IMR-90 (cell line): ENCODE data around the gene HOXA7. TPM values are rescaled to one million over a fixed set of nuclear protein-coding genes. Genes with fewer than 3 reads are reported as not detected.

Source experiments
- ATAC-seq: fragments of 200-7000 bp; cut with Tn5 transposase; 2 replicates; pipeline ENCODE4 v1.9.1; 2020; ENCODE audit warnings: low read depth, mild to moderate bottlenecking, moderate library complexity
- BruUV-seq: library from RNA; stranded (reverse); fragments of 400-500 nt; replicated peaks from 2 replicates; lab custom pipeline; 2021; lab: Mats Ljungman, UMichigan
- CTCF ChIA-PET: fragments of 300-600 bp; formaldehyde crosslinking; extraction: SDS; loops from one replicate; lab custom pipeline; 2021; ENCODE audit warnings: antibody characterized with exemption; lab: Yijun Ruan, JAX
- POLR2A ChIA-PET: fragments of 300-600 bp; sonication (Branson Sonifier 250); formaldehyde crosslinking; loops from one replicate; lab custom pipeline; 2022; ENCODE audit warnings: antibody characterized with exemption; ENCODE audit not compliant: unreplicated experiment; lab: Charles Lee
- DNase-seq: peaks from one replicate; pipeline ENCODE4 v3.0.0; 2013
- H2AFZ ChIP-seq: replicated peaks from 2 replicates; pipeline ENCODE3; 2013; ENCODE audit warnings: low read length, mild to moderate bottlenecking; ENCODE audit not compliant: poor library complexity
- H2AK5ac ChIP-seq: 2 replicates; pipeline ENCODE4 v1.6.1; 2013; ENCODE audit warnings: low read depth, low read length, inconsistent platforms
- H2AK9ac ChIP-seq: replicated peaks from 2 replicates; pipeline ENCODE3; 2013; ENCODE audit warnings: mild to moderate bottlenecking, low read depth, low read length, moderate library complexity; ENCODE audit not compliant: poor library complexity
- H2BK120ac ChIP-seq: 2 replicates; pipeline ENCODE4 v1.6.1; 2013; ENCODE audit warnings: low read depth, low read length, inconsistent platforms
- H2BK15ac ChIP-seq: 3 replicates; pipeline ENCODE4 v1.6.1; 2013; ENCODE audit warnings: low read depth, low read length, inconsistent platforms
- H2BK20ac ChIP-seq: 2 replicates; pipeline ENCODE4 v1.6.1; 2013; ENCODE audit warnings: low read depth, mild to moderate bottlenecking, inconsistent platforms, low read length, moderate library complexity
- H2BK5ac ChIP-seq: 2 replicates; pipeline ENCODE4 v1.6.1; 2013; ENCODE audit warnings: mild to moderate bottlenecking, low read depth, low read length, inconsistent platforms; ENCODE audit not compliant: poor library complexity, severe bottlenecking
- H3K14ac ChIP-seq: replicated peaks from 2 replicates; pipeline ENCODE4 v1.6.1; 2013; ENCODE audit warnings: low read depth, low read length, inconsistent platforms
- H3K18ac ChIP-seq: 2 replicates; pipeline ENCODE4 v1.6.1; 2013; ENCODE audit warnings: low read depth, low read length, control low read depth
- H3K23ac ChIP-seq: 2 replicates; pipeline ENCODE4 v1.6.1; 2013; ENCODE audit warnings: low read depth, low read length, inconsistent platforms
- H3K27ac ChIP-seq: 2 replicates; pipeline ENCODE4 v1.5.1; 2013; ENCODE audit warnings: mild to moderate bottlenecking, control low read depth, low read length; ENCODE audit not compliant: insufficient read depth
- H3K27me3 ChIP-seq: 2 replicates; pipeline ENCODE4 v1.6.1; 2013; ENCODE audit warnings: low read length; ENCODE audit not compliant: control insufficient read depth, insufficient read depth
- H3K36me3 ChIP-seq: 2 replicates; pipeline ENCODE4 v1.6.1; 2013; ENCODE audit warnings: low read length, mixed read lengths; ENCODE audit not compliant: control insufficient read depth, insufficient read depth
- H3K4ac ChIP-seq: 2 replicates; pipeline ENCODE4 v1.6.1; 2013; ENCODE audit warnings: low read depth, low read length, inconsistent platforms
- H3K4me1 ChIP-seq: 2 replicates; pipeline ENCODE4 v1.6.1; 2013; ENCODE audit warnings: low read length, mixed read lengths; ENCODE audit not compliant: control insufficient read depth, insufficient read depth
- H3K4me2 ChIP-seq: 2 replicates; pipeline ENCODE4 v1.6.1; 2013; ENCODE audit warnings: low read depth, mild to moderate bottlenecking, control low read depth, low read length, moderate library complexity
- H3K4me3 ChIP-seq: 2 replicates; pipeline ENCODE4 v1.5.1; 2013; ENCODE audit warnings: low read depth, mild to moderate bottlenecking, control low read depth, low read length, moderate library complexity; ENCODE audit not compliant: insufficient read depth
- H3K56ac ChIP-seq: 2 replicates; pipeline ENCODE4 v1.6.1; 2013; ENCODE audit warnings: low read length, inconsistent platforms; ENCODE audit not compliant: insufficient read depth; ENCODE audit errors: extremely low read depth
- H3K79me1 ChIP-seq, 2 experiments: 2 replicates each; pipeline ENCODE4 v1.6.1; 2013; ENCODE audit warnings: low read length in 2 of 2, inconsistent platforms in 1 of 2, low read depth in 1 of 2
- H3K9ac ChIP-seq: 2 replicates; pipeline ENCODE4 v1.6.1; 2013; ENCODE audit warnings: low read depth, low read length, control low read depth
- H3K9me1 ChIP-seq: 2 replicates; pipeline ENCODE4 v1.6.1; 2013; ENCODE audit warnings: low read length, inconsistent platforms; ENCODE audit not compliant: insufficient read depth
- H3K9me3 ChIP-seq: 2 replicates; pipeline ENCODE4 v1.6.1; 2013; ENCODE audit warnings: low read length; ENCODE audit not compliant: control insufficient read depth, insufficient read depth
- H4K20me1 ChIP-seq: 2 replicates; pipeline ENCODE4 v1.6.1; 2013; ENCODE audit warnings: low read length, inconsistent platforms; ENCODE audit not compliant: insufficient read depth
- H4K5ac ChIP-seq: 2 replicates; pipeline ENCODE4 v1.6.1; 2013; ENCODE audit warnings: mild to moderate bottlenecking, low read depth, low read length, control low read depth
- H4K8ac ChIP-seq, 2 experiments: 2 replicates each; pipeline ENCODE4 v1.6.1; 2013; ENCODE audit warnings: low read depth in 2 of 2, low read length in 2 of 2, control low read depth in 1 of 2, inconsistent platforms in 1 of 2
- H4K91ac ChIP-seq: 2 replicates; pipeline ENCODE4 v1.6.1; 2013; ENCODE audit warnings: low read depth, low read length, inconsistent platforms; ENCODE audit not compliant: insufficient read depth
- CEBPB ChIP-seq: IDR thresholded peaks from 2 replicates; pipeline ENCODE4 v1.6.1; 2012; ENCODE audit warnings: low read depth, low read length, improper control_type of control experiment
- CHD1 ChIP-seq: IDR thresholded peaks from 2 replicates; pipeline ENCODE4 v1.6.1; 2012; ENCODE audit warnings: low read depth, low read length, improper control_type of control experiment
- FOS ChIP-seq: fragments of 150-350 bp; IDR thresholded peaks from 2 replicates; pipeline ENCODE4 v1.6.1; 2016; ENCODE audit warnings: low read depth, low read length
- MAFK ChIP-seq: IDR thresholded peaks from 2 replicates; pipeline ENCODE4 v1.6.1; 2012; ENCODE audit warnings: low read depth, low read length, improper control_type of control experiment
- NFE2L2 ChIP-seq: fragments of 150-350 bp; IDR thresholded peaks from 2 replicates; pipeline ENCODE4 v1.6.1; 2016; ENCODE audit warnings: low read depth, mild to moderate bottlenecking, low read length
- POLR2A ChIP-seq: IDR thresholded peaks from 2 replicates; pipeline ENCODE4 v1.6.1; 2012; ENCODE audit warnings: mild to moderate bottlenecking, low read depth, low read length
- RAD21 ChIP-seq: IDR thresholded peaks from 2 replicates; pipeline ENCODE4 v1.6.1; 2012; ENCODE audit warnings: low read length, improper control_type of control experiment
- WGBS, 2 experiments: methylation state at CpG; one replicate each; pipeline versions ENCODE4 v1.1.5 to v1.1.7; 2013; ENCODE audit warnings: missing lambda C conversion rate in 2 of 2; ENCODE audit not compliant: insufficient read length in 1 of 2; ENCODE audit errors: extremely low coverage in 2 of 2; 5-methylcytosine and 5-hydroxymethylcytosine counted together
- dilution Hi-C: fragments of 300-500 bp; cut with HindIII; formaldehyde crosslinking; loops from one replicate; pipeline ENCODE4 v1.14.3; 2018; ENCODE audit warnings: low sequenced_read_pairs; ENCODE audit not compliant: unreplicated experiment
- in situ Hi-C: fragments of 300-500 bp; cut with MboI; formaldehyde crosslinking; loops from 3 replicates; pipeline ENCODE4 v1.14.3; 2019; ENCODE audit warnings: low sequenced_read_pairs, inconsistent platforms, mixed read lengths
- intact Hi-C: fragments of 100-400 bp; cut with micrococcal nuclease; formaldehyde crosslinking; loops from 2 replicates; pipeline ENCODE4 v1.10.0; 2022
- polyA plus RNA-seq, 3 experiments: library from polyadenylated mRNA; depleted of rRNA; stranded (reverse); fragments of >200 nt; gene quantifications; 2 replicates each; pipeline ENCODE4 v1.2.3, GENCODE V29; 2012; ENCODE audit warnings: low replicate concordance in 1 of 3
- total RNA-seq: library from RNA; depleted of rRNA; stranded (reverse); fragments of >200 nt; gene quantifications from 2 replicates; pipeline ENCODE4 v1.2.3, GENCODE V29; 2012
- TF ChIP-seq, protein P1 (sequence below): fragments of 150-350 bp; IDR thresholded peaks from 2 replicates; pipeline ENCODE4 v1.6.1; 2016; ENCODE audit warnings: low read depth, mild to moderate bottlenecking, low read length, moderate library complexity, borderline replicate concordance

The HOXA7 gene
- total and polyA plus RNA-seq, 2 of the 4 experiments (the other 2 are of a cell fraction) = 0.18 to 1.7 TPM

DNA sequence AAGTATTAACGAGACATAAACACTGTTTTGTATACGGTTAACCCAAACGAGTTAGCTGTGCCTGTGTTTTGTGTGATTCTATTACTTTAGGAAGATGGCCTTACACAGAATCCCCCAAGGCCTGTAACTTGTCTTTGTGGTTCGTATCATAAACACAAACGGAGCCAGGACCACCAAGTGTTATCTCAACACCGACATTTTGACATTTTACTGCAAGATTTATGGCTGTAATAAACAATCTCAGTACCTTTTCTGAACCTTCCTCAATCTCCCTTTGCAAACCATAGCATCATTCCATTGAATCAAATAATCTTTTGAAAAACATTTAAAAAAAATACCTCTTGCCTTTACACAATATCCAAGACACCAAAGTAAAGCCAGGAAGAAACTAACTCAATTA, 23.5 kb downstream of the HOXA7 start:
- Histone ChIP-seq H3K4me3 (no peak overlapping the region), H4K8ac (0 out of 4 replicates have a peak overlapping the region, but pooled peaks have one; percentile 7 to 21), H2AFZ (no peak overlapping the region), H3K27ac (no peak overlapping the region), H3K9me3 (no peaks in the 10 kb centered on the region), H3K4me1 (peaks cover 31% of the 10 kb centered on the region), H3K56ac (no peak overlapping the region), H3K14ac (peak overlapping the region; percentile 57; the same call in 1 of the 2 replicates), H2BK120ac (no peak overlapping the region), H2AK5ac (no peak overlapping the region), H2AK9ac (no peak overlapping the region), H2BK5ac (no peak overlapping the region), H4K5ac (no peak overlapping the region), H3K23ac (peak overlapping the region; percentile 85; the same call in 1 of the 2 replicates), H2BK20ac (no peak overlapping the region), H3K4me2 (no peak overlapping the region; the same call in 1 of the 2 replicates), H3K9ac (no peak overlapping the region), H4K91ac (no peak overlapping the region; the same call in 1 of the 2 replicates), H2BK15ac (0 out of 3 replicates have a peak overlapping the region, but pooled peaks have one; percentile 31), H4K20me1 (no peaks in the 10 kb centered on the region), H3K36me3 (peaks cover 3% of the 10 kb centered on the region; the same call in 1 of the 2 replicates), H3K4ac (peak overlapping the region; percentile 70; the same call in 1 of the 2 replicates), H3K27me3 (no peaks in the 10 kb centered on the region), H3K9me1 (peaks cover 11% of the 10 kb centered on the region), H3K18ac (peak overlapping the region; percentile 31; the same call in 1 of the 2 replicates), H3K79me1 (peaks cover 24 to 45% of the 10 kb centered on the region in 2 experiments)
- intact Hi-C loops (loop anchor here (5.0 kb wide), 1 partner anchor 101 kb away; no protein-coding TSS in a partner anchor), dilution Hi-C loops (no loop called here), in situ Hi-C loops (no loop called here)
- no peak for TF ChIP-seq NFE2L2
- TF ChIP-seq POLR2A = no peak
- TF ChIP-seq, protein P1, sequence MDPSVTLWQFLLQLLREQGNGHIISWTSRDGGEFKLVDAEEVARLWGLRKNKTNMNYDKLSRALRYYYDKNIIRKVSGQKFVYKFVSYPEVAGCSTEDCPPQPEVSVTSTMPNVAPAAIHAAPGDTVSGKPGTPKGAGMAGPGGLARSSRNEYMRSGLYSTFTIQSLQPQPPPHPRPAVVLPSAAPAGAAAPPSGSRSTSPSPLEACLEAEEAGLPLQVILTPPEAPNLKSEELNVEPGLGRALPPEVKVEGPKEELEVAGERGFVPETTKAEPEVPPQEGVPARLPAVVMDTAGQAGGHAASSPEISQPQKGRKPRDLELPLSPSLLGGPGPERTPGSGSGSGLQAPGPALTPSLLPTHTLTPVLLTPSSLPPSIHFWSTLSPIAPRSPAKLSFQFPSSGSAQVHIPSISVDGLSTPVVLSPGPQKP = no peak
- no peak for TF ChIP-seq CEBPB
- no peak for TF ChIP-seq FOS
- TF ChIP-seq CHD1 = no peak
- TF ChIP-seq MAFK = no peak
- no peak for TF ChIP-seq RAD21
- CTCF ChIA-PET = interaction anchor here (0.6 to 1.1 kb wide), 2 partner anchors 8 to 11 kb away, joined by 3 to 4 read pairs; no protein-coding TSS in a partner anchor
- 44% methylated on average over 3 of the region's 6 CpGs; no CpG with 5 or more reads in 1 of the 2 experiments for WGBS, 2 experiments
- ATAC-seq = no peak
- POLR2A ChIA-PET = no interaction called here
- BruUV-seq = no TSS peak
- no peak for DNase-seq
